ENCODE data around the gene GRB10.

GRB10 gene

DNA sequence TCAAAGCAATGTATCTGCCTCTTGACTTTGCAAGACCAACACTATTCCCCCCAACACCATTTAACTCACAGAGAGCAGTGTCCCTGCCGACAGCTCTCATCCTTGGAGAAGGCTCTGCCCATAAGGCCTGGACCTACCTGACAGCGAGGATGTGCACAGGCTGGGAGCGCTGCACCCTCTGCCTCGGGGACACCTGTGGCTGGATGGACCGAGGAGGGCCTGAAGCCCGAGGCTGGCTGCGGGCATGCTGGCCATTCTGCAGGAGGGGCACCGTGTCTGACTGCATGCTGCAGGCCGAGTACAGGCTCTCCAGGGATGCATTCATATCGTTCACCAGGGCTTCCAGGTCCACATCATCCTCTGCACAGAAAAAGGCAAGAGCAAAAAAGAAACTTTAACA lies 108.4 kb downstream of the GRB10 start:
- H3K9ac ChIP-seq (ENCODE audit: low read depth, low read length), result no peak overlapping the region
- H3K36me3 ChIP-seq (ENCODE audit: insufficient read depth, low read length), result no peaks in the 10 kb centered on the region
- no peaks in the 10 kb centered on the region for H3K4me1 ChIP-seq (ENCODE audit: insufficient read depth, low read length)
- H3K9me3 ChIP-seq (ENCODE audit: control insufficient read depth, insufficient read depth, low read length), result no peaks in the 10 kb centered on the region

DNA sequence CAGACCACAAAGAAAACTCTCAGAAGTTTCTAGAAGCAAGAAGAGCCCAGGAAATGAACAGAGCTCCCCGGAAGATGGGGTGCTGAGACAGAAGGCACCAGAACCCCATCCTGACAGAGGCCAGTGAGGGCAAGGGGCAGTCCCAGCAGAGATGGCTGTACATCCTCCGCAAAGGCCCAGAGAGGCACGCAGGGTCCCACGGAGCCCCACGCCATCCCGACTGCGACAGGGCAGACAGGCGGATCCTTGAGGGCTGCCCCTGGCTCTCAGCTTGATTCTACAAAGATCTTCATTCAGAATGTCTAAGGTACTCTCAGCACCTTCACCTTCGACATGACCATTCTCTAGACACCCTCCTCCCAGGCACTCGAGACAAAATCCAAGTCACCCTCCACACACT lies 109.6 kb downstream of the GRB10 start:
- no peaks in the 10 kb centered on the region for H3K9me3 ChIP-seq (ENCODE audit: control insufficient read depth, insufficient read depth, low read length)
- H3K36me3 ChIP-seq (ENCODE audit: insufficient read depth, low read length), result no peaks in the 10 kb centered on the region

DNA sequence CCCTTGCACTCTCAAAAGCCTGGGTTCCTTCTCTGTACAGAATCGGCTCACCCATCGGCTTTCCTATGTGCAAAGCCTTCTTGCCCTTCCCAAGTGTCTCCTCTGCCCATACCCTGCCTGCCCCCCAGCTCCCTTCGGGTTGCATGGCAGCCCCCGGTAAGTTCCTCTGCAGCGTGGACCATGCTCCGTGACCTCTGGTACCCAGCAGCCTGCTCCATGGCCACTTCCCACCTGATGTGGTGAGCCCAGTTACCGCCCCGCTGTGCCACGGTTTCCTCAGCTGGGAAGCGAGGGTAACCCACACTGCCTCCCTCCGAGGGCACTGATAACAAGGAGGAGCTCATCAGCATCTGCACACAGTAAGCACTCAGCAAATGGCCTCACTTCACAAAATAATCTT lies 110.7 kb downstream of the GRB10 start:
- Histone ChIP-seq H3K4me1 (ENCODE audit: insufficient read depth, low read length) (no peaks in the 10 kb centered on the region), H3K36me3 (ENCODE audit: insufficient read depth, low read length) (no peaks in the 10 kb centered on the region), H3K9me3 (ENCODE audit: control insufficient read depth, insufficient read depth, low read length) (no peaks in the 10 kb centered on the region), H3K9ac (ENCODE audit: low read depth, low read length) (no peak overlapping the region)

More for the DNA sequence above, 109.6 kb downstream of the GRB10 start:
- Histone ChIP-seq H3K9ac (ENCODE audit: low read depth, low read length) (no peak overlapping the region), H3K4me1 (ENCODE audit: insufficient read depth, low read length) (no peaks in the 10 kb centered on the region)

- H3K9me3 ChIP-seq (ENCODE audit: control insufficient read depth, insufficient read depth, low read length), result no peaks in the 10 kb centered on the region
- H3K36me3 ChIP-seq (ENCODE audit: insufficient read depth, low read length), result no peaks in the 10 kb centered on the region
- no peaks in the 10 kb centered on the region for H3K4me1 ChIP-seq (ENCODE audit: insufficient read depth, low read length)
- no peak overlapping the region for H3K9ac ChIP-seq (ENCODE audit: low read depth, low read length)
Observed at GRCh38 chr7:50671386-50671785, 111.3 kb downstream of the GRB10 start.

DNA sequence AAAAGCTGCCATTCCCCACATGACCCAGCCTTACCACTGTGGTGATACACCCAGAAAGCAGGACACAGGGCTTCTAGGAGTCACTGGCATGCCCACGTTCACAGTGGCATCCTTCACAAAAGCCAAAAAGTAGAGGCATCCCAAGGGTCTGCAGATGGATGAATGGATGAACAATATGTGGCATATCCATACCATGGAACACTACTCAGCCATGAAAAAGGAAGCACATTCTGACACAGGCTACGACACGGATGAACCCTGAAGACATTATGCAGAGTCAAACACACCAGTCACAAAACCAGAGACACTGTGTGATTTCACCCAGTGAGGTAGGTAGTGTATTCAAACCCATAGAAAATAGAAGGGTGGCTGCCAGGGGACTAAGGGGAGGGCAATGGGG lies 112.8 kb downstream of the GRB10 start:
- Histone ChIP-seq H3K9ac (ENCODE audit: low read depth, low read length) (no peak overlapping the region), H3K9me3 (ENCODE audit: control insufficient read depth, insufficient read depth, low read length) (no peaks in the 10 kb centered on the region), H3K4me1 (ENCODE audit: insufficient read depth, low read length) (no peaks in the 10 kb centered on the region), H3K36me3 (ENCODE audit: insufficient read depth, low read length) (peaks cover 3% of the 10 kb centered on the region; the same call in 1 of the 2 replicates)

DNA sequence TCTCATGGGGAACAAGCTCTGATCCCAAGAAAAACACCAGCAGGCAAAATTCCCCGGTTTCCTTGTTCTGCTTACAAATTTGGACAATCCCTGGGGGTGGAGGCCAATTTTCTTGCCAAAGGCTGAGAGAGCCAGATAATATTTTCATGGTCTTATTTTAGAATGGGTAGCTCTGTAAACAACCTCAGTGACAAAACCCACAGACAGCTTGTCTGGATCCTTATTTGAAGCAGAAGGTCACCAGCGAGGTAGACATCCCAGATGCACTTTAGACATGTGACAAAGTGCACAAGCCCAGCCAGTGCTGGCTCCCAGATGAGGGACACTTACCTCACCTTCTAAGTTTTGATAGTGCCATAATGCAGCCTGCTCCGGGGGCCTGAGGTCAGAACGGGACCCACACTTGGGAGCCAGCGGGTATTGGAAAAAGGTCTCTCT lies 114.9 kb downstream of the GRB10 start:
- Histone ChIP-seq H3K9ac (ENCODE audit: low read depth, low read length) (no peak overlapping the region), H3K36me3 (ENCODE audit: insufficient read depth, low read length) (peaks cover 9% of the 10 kb centered on the region)

GRCh38 chr7:50667338-50667737 lies 115.4 kb downstream of the GRB10 start:
- Histone ChIP-seq H3K4me1 (ENCODE audit: insufficient read depth, low read length) (no peaks in the 10 kb centered on the region), H3K9ac (ENCODE audit: low read depth, low read length) (no peak overlapping the region), H3K36me3 (ENCODE audit: insufficient read depth, low read length) (peaks cover 9% of the 10 kb centered on the region), H3K9me3 (ENCODE audit: control insufficient read depth, insufficient read depth, low read length) (no peaks in the 10 kb centered on the region)

More for the DNA sequence above, 114.9 kb downstream of the GRB10 start:
- no peaks in the 10 kb centered on the region for H3K4me1 ChIP-seq (ENCODE audit: insufficient read depth, low read length)
- H3K9me3 ChIP-seq (ENCODE audit: control insufficient read depth, insufficient read depth, low read length), result no peaks in the 10 kb centered on the region

DNA sequence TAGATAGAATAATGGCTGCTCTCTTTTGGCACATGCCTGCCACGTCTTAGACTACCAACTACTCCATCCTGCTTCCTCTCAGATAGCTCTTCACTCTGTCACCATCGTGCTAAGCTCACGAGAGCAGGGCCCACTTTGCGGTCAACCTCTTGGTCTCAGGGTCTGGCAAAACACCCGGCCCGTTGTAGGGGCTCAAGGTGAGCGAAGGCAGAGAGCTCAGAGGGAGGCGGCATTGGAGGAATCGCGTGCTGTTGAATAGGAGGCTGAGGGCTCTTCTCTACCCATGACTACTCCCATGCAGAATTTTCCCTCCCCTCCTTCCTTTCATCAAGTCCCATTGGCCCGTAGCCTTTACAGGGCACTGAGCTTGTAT lies 116.6 kb downstream of the GRB10 start:
- Histone ChIP-seq H3K4me1 (ENCODE audit: insufficient read depth, low read length) (no peaks in the 10 kb centered on the region), H3K9ac (ENCODE audit: low read depth, low read length) (no peak overlapping the region), H3K36me3 (ENCODE audit: insufficient read depth, low read length) (peaks cover 9% of the 10 kb centered on the region), H3K9me3 (ENCODE audit: control insufficient read depth, insufficient read depth, low read length) (no peaks in the 10 kb centered on the region)

- Histone ChIP-seq H3K4me1 (ENCODE audit: insufficient read depth, low read length) (no peaks in the 10 kb centered on the region), H3K9ac (ENCODE audit: low read depth, low read length) (no peak overlapping the region), H3K36me3 (ENCODE audit: insufficient read depth, low read length) (peaks cover 9% of the 10 kb centered on the region), H3K9me3 (ENCODE audit: control insufficient read depth, insufficient read depth, low read length) (no peaks in the 10 kb centered on the region)
Observed at GRCh38 chr7:50665403-50666123, 117.1 kb downstream of the GRB10 start.

- Histone ChIP-seq H3K36me3 (ENCODE audit: insufficient read depth, low read length) (peaks cover 11% of the 10 kb centered on the region), H3K9me3 (ENCODE audit: control insufficient read depth, insufficient read depth, low read length) (no peaks in the 10 kb centered on the region), H3K9ac (ENCODE audit: low read depth, low read length) (no peak overlapping the region), H3K4me1 (ENCODE audit: insufficient read depth, low read length) (no peaks in the 10 kb centered on the region)
Observed at GRCh38 chr7:50664937-50665336, 117.8 kb downstream of the GRB10 start.

- Histone ChIP-seq H3K9me3 (ENCODE audit: control insufficient read depth, insufficient read depth, low read length) (no peaks in the 10 kb centered on the region), H3K4me1 (ENCODE audit: insufficient read depth, low read length) (no peaks in the 10 kb centered on the region), H3K9ac (ENCODE audit: low read depth, low read length) (no peak overlapping the region), H3K36me3 (ENCODE audit: insufficient read depth, low read length) (peaks cover 11% of the 10 kb centered on the region)
Observed at GRCh38 chr7:50664461-50664922, 118.2 kb downstream of the GRB10 start.

- peaks cover 11% of the 10 kb centered on the region for H3K36me3 ChIP-seq (ENCODE audit: insufficient read depth, low read length)
- H3K9me3 ChIP-seq (ENCODE audit: control insufficient read depth, insufficient read depth, low read length), result no peaks in the 10 kb centered on the region
- no peaks in the 10 kb centered on the region for H3K4me1 ChIP-seq (ENCODE audit: insufficient read depth, low read length)
- H3K9ac ChIP-seq (ENCODE audit: low read depth, low read length), result no peak overlapping the region
Observed at GRCh38 chr7:50663396-50664102, 119.1 kb downstream of the GRB10 start.

GRCh38 chr7:50662996-50663395 lies 119.7 kb downstream of the GRB10 start:
- H3K9me3 ChIP-seq (ENCODE audit: control insufficient read depth, insufficient read depth, low read length), result no peaks in the 10 kb centered on the region
- no peaks in the 10 kb centered on the region for H3K4me1 ChIP-seq (ENCODE audit: insufficient read depth, low read length)
- H3K9ac ChIP-seq (ENCODE audit: low read depth, low read length), result no peak overlapping the region
- H3K36me3 ChIP-seq (ENCODE audit: insufficient read depth, low read length), result peaks cover 14% of the 10 kb centered on the region

DNA sequence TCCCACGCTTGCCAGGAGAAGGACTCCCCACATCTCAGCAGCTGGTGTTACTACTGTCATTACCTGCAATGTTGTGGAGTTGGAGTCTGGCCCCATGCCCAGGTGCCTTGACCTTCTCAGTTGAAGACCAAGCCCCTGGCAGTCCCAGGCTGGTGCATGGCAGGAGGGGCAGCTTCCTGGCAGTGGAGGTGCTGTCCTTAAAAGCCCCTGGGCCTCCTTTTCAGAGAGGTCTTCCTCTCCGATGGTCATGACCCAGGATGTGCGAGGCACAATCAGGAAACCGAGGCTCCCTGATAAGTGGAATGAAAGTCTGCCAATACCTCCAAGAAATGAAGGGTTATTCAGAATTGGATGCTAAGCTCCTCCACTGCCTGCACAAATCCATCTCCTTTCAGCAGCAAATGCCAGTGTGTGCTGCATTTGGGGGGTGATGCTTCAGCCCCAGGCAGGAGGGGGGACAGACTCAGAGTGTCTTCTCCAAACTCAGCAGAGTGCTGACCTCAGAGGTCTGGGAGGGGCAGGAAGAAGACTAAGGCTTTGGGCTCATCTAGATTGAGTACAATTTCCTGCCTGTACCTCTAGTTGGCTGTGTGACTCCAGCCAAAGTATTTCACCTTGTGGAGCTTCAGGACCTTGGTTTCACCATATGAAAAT lies 120.5 kb downstream of the GRB10 start:
- Histone ChIP-seq H3K4me1 (ENCODE audit: insufficient read depth, low read length) (no peaks in the 10 kb centered on the region), H3K36me3 (ENCODE audit: insufficient read depth, low read length) (peaks cover 14% of the 10 kb centered on the region)

More for the DNA sequence above, 120.5 kb downstream of the GRB10 start:
- no peak overlapping the region for H3K9ac ChIP-seq (ENCODE audit: low read depth, low read length)
- H3K9me3 ChIP-seq (ENCODE audit: control insufficient read depth, insufficient read depth, low read length), result no peaks in the 10 kb centered on the region

All from ES-I3 (cell line).